HT1080 (cell line): ENCODE results near the gene CXorf65. TPM values are rescaled to one million over a fixed set of nuclear protein-coding genes. Genes with fewer than 3 reads are reported as not detected.

Experiments used
- DNase-seq: peaks from one replicate; pipeline ENCODE4 v3.0.0-alpha.2; 2015; ENCODE audit warnings: low read depth
- polyA plus RNA-seq, 2 experiments: library from polyadenylated mRNA; depleted of rRNA; stranded (reverse); fragments of >200 nt; gene quantifications; 2 replicates each; pipeline ENCODE4 v1.2.3, GENCODE V29; 2015
- total RNA-seq: library from RNA; depleted of rRNA; stranded (reverse); fragments of >200 nt; shearing (Covaris generic); gene quantifications from 2 replicates; pipeline ENCODE4 v1.2.3, GENCODE V29; 2014; rRNA removed

CXorf65 gene
- total RNA-seq, result not detected in 2 replicates
- not detected in 2 replicates for polyA plus RNA-seq (2015; cell fraction: cytosol; rRNA removed)
- not detected in 2 replicates for polyA plus RNA-seq (2015; cell fraction: nucleus; rRNA removed)

GRCh38 chrX:71106427-71106826, at the start of gene CXorf65:
CXorf65 (minus strand) TSS chrX:71106740; CDS start chrX:71106556, 184 bp downstream.
- DNase-seq, result no peak

DNA sequence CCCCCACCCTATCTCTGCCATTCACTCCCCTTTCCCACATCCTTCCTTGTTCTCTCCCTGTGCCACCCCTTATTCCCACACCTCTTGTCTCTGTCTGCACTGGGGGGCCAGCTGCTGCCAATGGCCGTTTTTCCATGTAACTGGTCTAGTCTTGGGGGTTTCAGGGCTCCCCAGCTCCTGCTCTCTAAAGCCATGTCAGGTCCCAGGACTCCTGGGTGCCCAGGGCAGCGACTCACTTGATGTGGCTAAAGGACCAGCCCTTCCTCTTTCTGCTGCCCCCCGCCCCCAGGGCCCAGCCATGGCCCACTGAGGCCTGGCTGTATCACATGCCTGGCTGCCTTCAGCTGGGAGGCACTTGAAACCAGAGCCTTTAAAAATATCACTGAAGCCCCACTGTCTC, 48.1 kb upstream of the CXorf65 start:
- DNase-seq, result no peak

DNA sequence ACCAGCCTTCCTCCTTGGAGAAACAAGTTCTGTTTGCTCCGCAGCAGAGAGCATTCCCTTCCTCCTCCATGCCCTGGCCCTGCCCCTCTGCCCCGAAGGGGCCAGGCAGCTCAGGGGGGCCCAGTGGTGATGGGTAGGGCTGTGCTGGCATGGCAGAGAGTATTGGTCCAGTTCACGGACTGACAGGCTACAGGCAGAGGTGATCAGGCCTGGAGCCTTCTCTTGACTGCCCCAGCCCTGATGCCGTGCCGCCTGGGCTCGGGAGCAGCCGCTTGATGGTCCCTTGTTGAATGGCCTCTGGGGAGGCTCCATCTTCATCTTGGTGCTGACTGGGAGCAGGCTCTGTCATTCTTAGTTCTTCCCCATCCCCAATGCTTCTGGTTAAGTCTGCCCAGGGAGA, 47.7 kb upstream of the CXorf65 start:
- DNase-seq, result no peak

DNA sequence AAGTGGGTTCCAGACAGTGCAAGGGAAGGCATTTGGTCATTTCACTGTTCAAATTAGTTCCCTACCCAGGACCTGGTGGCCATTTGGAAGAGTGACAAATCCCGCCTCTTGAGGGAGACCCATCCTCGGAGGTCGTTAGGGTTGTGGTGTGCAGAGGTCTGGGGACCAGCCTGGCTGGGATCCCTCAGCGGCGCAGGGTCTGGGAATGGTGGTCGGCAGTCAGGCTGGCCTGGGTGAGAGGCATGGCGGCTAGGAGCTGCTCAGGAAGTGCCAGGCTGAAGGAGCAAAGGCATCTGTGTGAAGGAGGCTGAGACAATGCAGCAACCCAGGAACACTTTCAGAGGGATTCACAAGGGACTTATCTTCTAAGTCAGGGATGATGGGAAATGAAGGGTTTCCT, 44.8 kb upstream of the CXorf65 start:
- no peak for DNase-seq

GRCh38 chrX:71148278-71148663, 41.7 kb upstream of the CXorf65 start:
- DNase-seq, result no peak

GRCh38 chrX:71147496-71148277, 41.1 kb upstream of the CXorf65 start:
- DNase-seq, result no peak

DNA sequence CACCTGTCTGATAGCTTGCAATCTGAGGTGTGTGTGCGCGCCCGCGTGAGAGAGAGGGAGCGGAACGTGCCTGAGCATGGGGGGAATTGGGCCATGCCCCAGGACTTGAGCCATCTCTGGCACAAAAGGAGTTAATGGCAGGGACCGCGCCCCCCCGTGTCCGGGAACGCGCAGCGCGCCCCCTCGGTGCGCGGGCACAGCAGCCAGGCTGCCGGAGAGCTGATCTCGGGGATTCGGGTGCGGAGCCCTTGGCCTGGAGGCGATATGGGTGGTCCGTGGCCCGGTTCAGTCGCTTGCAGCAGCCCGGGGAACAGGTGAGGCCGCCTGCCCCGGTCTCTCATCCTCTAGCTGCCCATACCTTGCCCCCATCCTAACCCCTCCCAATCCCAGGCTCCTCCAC, 38.1 kb upstream of the CXorf65 start, which contains the start of gene NLGN3:
TSS of gene NLGN3 (plus strand) at position 191 of the 400 bp plus-strand sequence. CDS start 2,909 bp downstream, outside the sequence.
- no peak for DNase-seq

DNA sequence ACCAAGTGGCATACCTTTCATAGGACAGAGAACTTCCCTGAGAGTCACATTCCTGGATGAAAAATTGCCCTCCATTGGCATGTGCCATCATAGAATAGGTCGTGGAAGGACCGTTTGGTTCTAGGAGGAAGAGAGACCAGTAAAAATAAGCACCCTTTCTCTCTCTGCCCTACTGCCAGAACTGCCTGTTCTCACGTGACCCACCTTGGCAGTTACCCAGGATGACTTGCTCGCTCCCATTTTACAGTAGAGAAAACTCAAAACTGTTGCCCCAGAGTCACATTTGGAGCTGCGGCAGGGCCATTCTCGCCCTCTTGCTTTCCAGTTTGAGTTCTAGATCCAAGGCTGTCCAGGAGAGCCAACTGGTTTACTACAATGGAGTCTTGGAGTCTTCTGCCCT, 37.0 kb upstream of the CXorf65 start:
- no peak for DNase-seq

DNA sequence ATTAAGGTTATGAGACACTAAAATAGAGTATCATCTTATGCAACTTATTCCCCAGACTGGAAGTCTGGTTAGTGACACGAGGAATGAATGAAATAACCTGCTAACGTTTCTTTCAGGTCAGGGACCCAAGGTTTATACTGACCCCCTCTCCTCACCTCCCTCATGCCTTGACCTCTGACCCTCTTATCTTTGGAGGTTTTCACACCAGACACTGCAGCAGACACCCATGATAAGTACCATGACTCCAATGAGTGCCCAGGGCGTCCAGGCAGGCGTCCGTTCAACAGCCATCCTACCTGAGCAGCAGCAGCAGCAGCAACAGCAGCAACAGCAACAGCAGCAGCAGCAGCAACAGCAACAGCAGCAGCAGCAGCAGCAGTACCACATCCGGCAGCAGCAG, 33.9 kb upstream of the CXorf65 start:
- DNase-seq, result no peak

DNA sequence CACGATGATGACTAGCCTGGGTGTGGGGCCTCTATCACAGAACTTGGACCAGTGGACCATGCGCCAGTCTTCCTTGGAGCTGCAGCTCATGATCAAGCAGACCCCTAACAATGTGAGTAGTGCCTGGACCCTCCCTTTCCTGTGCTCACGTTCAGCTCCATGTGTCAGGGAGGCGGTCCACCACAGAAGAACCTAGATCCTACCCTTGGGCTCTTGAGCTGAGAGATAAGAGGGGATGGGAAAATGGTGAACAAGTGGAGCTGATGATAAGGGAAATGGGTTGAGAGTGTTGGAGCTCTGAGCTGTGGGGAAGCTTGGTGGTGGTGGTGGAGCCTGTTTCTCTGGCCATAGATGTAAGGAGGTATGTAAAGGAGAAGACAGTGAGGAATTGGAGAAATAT, 25.0 kb upstream of the CXorf65 start:
- DNase-seq, result no peak

GRCh38 chrX:71128915-71129765, 22.6 kb upstream of the CXorf65 start:
- DNase-seq, result peak; percentile 42

GRCh38 chrX:71128166-71128833, 21.8 kb upstream of the CXorf65 start:
- no peak for DNase-seq

DNA sequence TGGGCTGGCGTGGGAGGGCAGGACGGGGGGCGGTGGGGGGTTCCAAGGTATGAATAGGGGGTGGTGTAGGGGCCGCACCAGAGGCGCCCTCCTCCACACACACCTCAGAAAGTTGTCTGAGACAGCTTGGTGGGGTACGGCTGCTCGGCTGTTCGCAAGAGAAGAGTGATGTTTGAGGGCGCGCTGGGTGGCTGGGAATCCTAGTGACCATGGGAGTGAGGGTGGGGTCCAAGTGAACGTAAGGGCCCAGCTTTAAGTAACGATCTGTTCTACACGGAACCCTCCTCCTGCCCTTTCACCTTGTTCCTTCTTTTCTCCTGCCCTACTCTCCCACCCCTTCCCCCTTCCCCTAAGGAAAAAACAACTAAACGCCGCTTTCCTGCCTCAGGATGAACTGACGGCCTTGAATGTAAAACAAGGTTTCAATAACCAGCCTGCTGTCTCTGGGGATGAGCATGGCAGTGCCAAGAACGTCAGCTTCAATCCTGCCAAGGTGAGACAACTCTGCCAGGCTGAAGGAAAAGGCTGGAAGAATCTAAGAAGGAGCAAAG, 12.5 kb upstream of the CXorf65 start:
- DNase-seq, result no peak

DNA sequence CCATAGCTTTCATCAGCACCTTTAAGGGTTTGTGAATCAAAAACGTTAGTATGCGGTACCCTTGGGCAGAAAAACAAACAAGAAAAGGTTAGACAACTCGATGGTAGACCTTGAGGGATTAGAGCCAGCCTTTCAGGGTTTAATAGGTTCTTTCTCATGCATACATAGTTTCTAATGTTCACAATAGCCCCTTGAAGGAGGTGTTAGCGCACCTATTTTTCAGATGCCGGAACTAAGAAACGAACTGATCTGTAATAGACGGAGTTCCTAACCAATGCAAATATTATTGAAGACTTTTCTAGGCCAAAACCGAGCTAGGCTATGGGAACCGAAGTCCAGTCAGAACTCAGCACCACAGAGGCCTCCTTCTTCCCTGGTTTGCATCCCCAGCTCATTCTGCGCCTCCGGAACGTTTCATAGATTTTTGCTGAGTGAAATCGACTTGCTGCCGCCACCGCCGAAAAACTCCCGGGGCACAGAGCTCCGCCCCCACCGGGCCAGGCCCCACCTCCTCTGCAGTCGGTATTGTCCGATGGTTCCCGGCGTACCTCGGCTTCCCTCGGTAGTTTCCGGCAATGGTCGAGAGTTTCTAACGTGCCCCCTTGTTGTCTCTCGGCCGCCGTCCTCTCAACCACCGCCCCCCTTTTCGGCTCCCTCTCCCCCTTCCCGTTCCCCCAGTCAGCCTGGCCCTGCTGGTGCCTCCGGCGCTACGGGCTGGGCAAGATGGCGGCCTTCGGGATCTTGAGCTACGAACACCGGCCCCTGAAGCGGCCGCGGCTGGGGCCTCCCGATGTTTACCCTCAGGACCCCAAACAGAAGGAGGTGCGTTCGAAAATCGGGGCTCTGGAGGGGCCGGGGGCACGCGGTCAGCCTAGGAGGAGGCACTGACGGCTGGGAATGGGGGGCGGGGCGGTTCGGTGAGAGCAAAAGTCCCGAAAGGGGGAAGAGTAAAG, 11.8 kb upstream of the CXorf65 start, which contains the start of gene MED12:
TSS of gene MED12 (plus strand) at position 565 of the 953 bp plus-strand sequence. CDS start at position 724, 159 bp downstream.
- peak; percentile 68 for DNase-seq

- DNase-seq, result no peak
Measured at GRCh38 chrX:71117358-71117757, 10.8 kb upstream of the CXorf65 start.

DNA sequence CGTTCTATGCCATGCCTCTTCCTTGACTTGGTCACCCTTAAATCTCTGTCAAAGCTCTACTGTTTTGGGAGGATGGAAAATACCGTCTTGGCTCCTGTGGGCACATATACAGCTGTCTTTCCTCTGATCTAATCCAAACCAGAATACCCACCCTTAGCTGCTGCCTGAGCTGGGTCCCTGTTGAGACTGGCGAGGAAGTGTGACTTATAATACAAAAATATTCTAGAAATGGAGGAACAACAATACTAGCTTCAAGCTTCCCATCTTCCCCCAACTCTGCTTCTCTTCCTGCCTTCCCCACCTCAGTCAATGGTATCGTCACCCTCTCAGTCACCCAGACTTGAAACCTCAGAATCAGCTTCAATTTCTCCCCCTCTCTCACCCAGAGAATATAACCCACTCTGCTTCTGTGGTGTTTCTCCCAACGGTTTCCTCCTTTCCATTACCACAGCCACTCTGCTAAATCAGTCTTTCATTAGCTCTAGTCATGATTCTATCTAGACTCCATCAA, 5.4 kb upstream of the CXorf65 start:
- DNase-seq, result no peak

DNA sequence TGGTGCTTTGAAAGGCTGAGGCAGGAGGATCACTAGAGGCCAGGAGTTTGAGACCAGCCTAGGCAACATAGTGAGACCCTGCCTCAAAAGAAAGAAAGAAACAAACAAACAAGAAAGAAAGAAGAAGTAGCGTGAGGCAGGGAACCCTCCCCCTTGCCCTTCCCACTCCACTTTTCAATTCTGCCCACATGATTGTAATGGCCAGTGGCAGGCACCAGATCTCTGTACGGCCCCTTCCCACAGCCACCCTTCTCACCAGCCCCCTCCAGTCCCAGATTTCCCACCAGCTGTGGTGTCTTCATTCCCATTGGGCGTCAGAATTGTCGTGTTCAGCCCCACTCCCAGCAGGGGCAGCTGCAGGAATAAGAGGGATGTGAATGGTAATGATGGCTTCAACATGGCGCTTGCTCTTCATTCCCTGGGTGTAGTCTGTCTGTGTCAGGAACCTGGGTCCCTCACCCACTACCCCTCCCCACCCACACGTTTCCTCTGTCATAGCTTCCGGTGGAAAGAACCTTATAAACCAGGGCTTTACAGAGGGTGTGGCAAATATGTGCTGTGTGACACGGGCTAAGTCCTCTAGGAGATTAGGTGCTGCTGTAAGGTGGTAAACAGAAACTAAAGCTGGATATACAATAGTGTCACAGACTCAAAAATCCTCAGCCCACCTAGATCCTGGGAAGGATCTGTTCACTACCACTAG, 4.8 kb upstream of the CXorf65 start, which contains the start of gene IL2RG:
TSS of gene IL2RG (minus strand) at position 437 of the 703 bp plus-strand sequence. CDS start at position 399, 38 bp downstream.
- DNase-seq, result no peak

DNA sequence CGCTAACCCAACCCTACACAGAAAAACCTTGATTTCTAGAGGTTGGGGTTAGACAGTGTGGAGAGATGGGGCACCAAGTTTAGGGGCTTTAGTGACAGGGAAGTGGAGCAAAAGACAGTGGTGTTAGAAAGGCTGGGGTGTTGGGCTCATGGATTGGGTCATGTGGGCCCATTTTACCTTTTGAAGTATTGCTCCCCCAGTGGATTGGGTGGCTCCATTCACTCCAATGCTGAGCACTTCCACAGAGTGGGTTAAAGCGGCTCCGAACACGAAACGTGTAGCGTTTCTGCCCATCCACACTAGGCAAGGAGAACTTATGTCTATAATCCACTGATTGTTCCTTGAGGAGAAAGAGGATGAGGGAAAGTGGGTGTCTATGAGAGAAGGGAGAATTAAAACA, 2.5 kb upstream of the CXorf65 start:
- no peak for DNase-seq
